ENCODE data around the gene PLA2G15.

DNA sequence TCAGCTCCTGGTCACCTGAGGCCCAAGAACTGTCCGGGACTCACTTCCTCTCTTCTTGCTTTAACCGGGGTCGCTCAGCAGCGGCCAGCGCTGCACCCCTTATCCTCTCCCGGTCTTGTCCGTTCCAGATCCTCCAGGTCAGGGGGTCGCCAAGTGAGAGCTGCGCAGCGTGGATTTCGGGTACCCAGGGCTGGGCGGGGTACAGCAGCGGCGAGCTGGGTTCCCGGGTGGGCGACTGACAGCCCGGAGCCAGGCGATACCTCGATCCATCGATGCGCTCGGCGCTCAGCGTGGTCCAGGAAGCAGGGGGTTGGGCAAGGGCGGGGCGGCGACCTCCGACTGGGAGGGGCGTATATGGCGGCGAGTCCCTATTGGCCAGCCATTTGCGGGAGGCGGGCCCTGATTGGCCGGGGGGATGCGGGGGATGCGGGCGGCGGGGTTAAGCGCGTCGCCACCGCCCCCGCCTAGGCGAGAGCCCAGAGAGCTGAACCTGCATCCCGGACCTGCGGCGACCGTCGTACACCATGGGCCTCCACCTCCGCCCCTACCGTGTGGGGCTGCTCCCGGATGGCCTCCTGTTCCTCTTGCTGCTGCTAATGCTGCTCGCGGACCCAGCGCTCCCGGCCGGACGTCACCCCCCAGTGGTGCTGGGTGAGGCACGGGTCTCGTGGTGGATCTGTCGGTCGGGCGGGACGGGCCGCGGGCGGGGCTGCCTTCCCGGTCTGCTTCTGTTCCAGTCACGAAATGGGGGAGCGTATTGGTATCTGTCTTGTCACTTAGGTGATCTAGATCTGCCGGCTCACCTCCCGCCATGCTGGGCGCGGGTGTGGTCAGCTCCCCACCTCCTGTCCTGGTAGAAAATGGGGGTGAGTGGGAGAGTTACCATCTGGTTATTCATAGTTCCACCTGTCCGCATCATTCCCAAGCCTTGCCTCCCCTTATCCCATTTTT, at the start of gene PLA2G15:
- TF ChIP-seq ZNF274 (CRISPR knock-in tag; IDR thresholded peaks at IDR 0.05): no peak
- peak; percentile 33; the same call in 1 of the 2 replicates for TF ChIP-seq IRX3 (CRISPR knock-in tag; IDR thresholded peaks at IDR 0.05; ENCODE audit: borderline replicate concordance, low read depth)
- TF ChIP-seq, protein P1, sequence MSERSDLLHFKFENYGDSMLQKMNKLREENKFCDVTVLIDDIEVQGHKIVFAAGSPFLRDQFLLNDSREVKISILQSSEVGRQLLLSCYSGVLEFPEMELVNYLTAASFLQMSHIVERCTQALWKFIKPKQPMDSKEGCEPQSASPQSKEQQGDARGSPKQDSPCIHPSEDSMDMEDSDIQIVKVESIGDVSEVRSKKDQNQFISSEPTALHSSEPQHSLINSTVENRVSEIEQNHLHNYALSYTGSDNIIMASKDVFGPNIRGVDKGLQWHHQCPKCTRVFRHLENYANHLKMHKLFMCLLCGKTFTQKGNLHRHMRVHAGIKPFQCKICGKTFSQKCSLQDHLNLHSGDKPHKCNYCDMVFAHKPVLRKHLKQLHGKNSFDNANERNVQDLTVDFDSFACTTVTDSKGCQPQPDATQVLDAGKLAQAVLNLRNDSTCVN (CRISPR knock-in tag; IDR thresholded peaks at IDR 0.05; ENCODE audit: borderline replicate concordance): 0 out of 2 replicates have a peak, but pooled peaks have one; percentile 15
- 0 out of 2 replicates have a peak, but pooled peaks have one; percentile 40 for TF ChIP-seq FOXK2 (IDR thresholded peaks at IDR 0.05)
- TF ChIP-seq RBAK (CRISPR knock-in tag; IDR thresholded peaks at IDR 0.05): no peak
- TF ChIP-seq, protein P2, sequence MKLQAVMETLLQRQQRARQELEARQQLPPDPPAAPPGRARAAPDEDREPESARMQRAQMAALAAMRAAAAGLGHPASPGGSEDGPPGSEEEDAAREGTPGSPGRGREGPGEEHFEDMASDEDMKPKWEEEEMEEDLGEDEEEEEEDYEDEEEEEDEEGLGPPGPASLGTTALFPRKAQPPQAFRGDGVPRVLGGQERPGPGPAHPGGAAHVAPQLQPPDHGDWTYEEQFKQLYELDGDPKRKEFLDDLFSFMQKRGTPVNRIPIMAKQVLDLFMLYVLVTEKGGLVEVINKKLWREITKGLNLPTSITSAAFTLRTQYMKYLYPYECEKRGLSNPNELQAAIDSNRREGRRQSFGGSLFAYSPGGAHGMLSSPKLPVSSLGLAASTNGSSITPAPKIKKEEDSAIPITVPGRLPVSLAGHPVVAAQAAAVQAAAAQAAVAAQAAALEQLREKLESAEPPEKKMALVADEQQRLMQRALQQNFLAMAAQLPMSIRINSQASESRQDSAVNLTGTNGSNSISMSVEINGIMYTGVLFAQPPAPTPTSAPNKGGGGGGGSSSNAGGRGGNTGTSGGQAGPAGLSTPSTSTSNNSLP (IDR thresholded peaks at IDR 0.05; ENCODE audit: low read depth, low read length): peak; percentile 60; the same call in 1 of the 2 replicates

All from HepG2 (cell line).